Endothelial cell of umbilical vein (primary cell): ENCODE data around the gene CHMP1A.

Experiments
- CTCF ChIP-seq, 2 donors: IDR thresholded peaks; 1 replicate in 1 of 2; 2 replicates in 1 of 2; pipeline ENCODE4 v1.5.1; 2011; ENCODE audit warnings: low read length in 2 of 2, mild to moderate bottlenecking in 2 of 2, moderate library complexity in 2 of 2, control low read depth in 1 of 2, inconsistent platforms in 1 of 2, low read depth in 1 of 2; ENCODE audit not compliant: insufficient read depth in 1 of 2; ENCODE audit errors: extremely low read depth in 1 of 2
- EZH2 ChIP-seq: IDR thresholded peaks from 2 replicates; pipeline ENCODE4 v1.6.1; 2012; ENCODE audit warnings: borderline replicate concordance, low read depth, mild to moderate bottlenecking, moderate library complexity, low read length, inconsistent platforms; ENCODE audit not compliant: severe bottlenecking
- JUN ChIP-seq: IDR thresholded peaks from 2 replicates; pipeline ENCODE4 v1.6.1; 2011; ENCODE audit warnings: borderline replicate concordance, low read depth; ENCODE audit not compliant: insufficient read length, insufficient read depth
- MAX ChIP-seq: IDR thresholded peaks from 2 replicates; pipeline ENCODE4 v1.6.1; 2011; ENCODE audit not compliant: insufficient read depth, insufficient read length
- POLR2A ChIP-seq: IDR thresholded peaks from 2 replicates; pipeline ENCODE4 v1.6.1; 2012; ENCODE audit warnings: low read depth, mild to moderate bottlenecking, control low read depth, low read length
- POLR2AphosphoS5 ChIP-seq: IDR thresholded peaks from 2 replicates; pipeline ENCODE4 v1.6.1; 2012; ENCODE audit warnings: low read depth, mild to moderate bottlenecking, control low read depth, low read length, moderate library complexity; ENCODE audit not compliant: insufficient read depth

GRCh38 chr16:89672177-89672941 lies 14.9 kb upstream of the CHMP1A start:
- TF ChIP-seq POLR2A = no peak
- TF ChIP-seq CTCF (IDR thresholded peaks at IDR 0.05; ENCODE audit: extremely low read depth in 1 of 2, insufficient read depth in 1 of 2, low read depth in 1 of 2, low read length in 2 of 2) = no peak
- TF ChIP-seq MAX = no peak
- TF ChIP-seq POLR2AphosphoS5 = no peak
- no peak for TF ChIP-seq EZH2
- TF ChIP-seq JUN = no peak
